GM12891 (cell line): Measurements from ENCODE around the gene CAMKV.

ENCODE experiments used
- POLR2A ChIP-seq: IDR thresholded peaks from 2 replicates; pipeline ENCODE4 v1.6.1; 2011; ENCODE audit warnings: low read depth, low read length, control low read depth
- POLR2AphosphoS5 ChIP-seq: IDR thresholded peaks from 2 replicates; pipeline ENCODE4 v1.6.1; 2011; ENCODE audit warnings: low read depth, low read length, control low read depth
- POU2F2 ChIP-seq: IDR thresholded peaks from 2 replicates; pipeline ENCODE4 v1.6.1; 2011; ENCODE audit warnings: low read depth, mild to moderate bottlenecking, control low read depth, low read length, moderate library complexity
- SPI1 ChIP-seq: IDR thresholded peaks from 2 replicates; pipeline ENCODE4 v1.6.1; 2011; ENCODE audit warnings: low read depth, low read length, control low read depth
- TAF1 ChIP-seq: IDR thresholded peaks from 2 replicates; pipeline ENCODE4 v1.6.1; 2011; ENCODE audit warnings: low read depth, low read length, control low read depth

GRCh38 chr3:49878686-49879085 is 9.0 kb upstream of the CAMKV start:
- TF ChIP-seq POLR2A (no peak), TAF1 (no peak), POLR2AphosphoS5 (no peak), POU2F2 (no peak), SPI1 (no peak)
